Bronchial epithelial cell (primary cell): ENCODE measurements around the gene RAD21L1. TPM values are rescaled to one million over a fixed set of nuclear protein-coding genes. Genes with fewer than 3 reads are reported as not detected.
A peak's percentile ranks its signal among the peaks of the same experiment; 100 is the strongest.

Source experiments
- DNase-seq: peaks from one replicate; pipeline ENCODE4 v3.0.0-alpha.2; 2010; ENCODE audit warnings: low read depth
- FAIRE-seq: peaks from 2 replicates; lab custom pipeline; 2011; peaks lifted over from hg19 to GRCh38; lab: Jason Lieb, UNC
- H3K27me3 ChIP-seq: 2 replicates; pipeline ENCODE4 v1.5.1; 2011; ENCODE audit warnings: low read length; ENCODE audit not compliant: control insufficient read depth, insufficient read depth
- H3K36me3 ChIP-seq: 2 replicates; pipeline ENCODE4 v1.5.1; 2011; ENCODE audit warnings: low read length; ENCODE audit not compliant: control insufficient read depth, insufficient read depth
- H3K4me3 ChIP-seq: 2 replicates; pipeline ENCODE4 v1.5.1; 2011; ENCODE audit warnings: mild to moderate bottlenecking, low read depth, low read length, control low read depth
- CTCF ChIP-seq: IDR thresholded peaks from 2 replicates; pipeline ENCODE4 v1.5.1; 2011; ENCODE audit warnings: mild to moderate bottlenecking, moderate library complexity, low read length, control low read depth, inconsistent platforms; ENCODE audit not compliant: insufficient read depth, severe bottlenecking
- total RNA-seq: library from RNA; depleted of rRNA; stranded (reverse); fragments of >200 nt; gene quantifications from 2 replicates; pipeline ENCODE4 v1.2.1, GENCODE V29; 2014

RAD21L1 gene
- total RNA-seq, 1 donor from 2014 or later = under 0.01 TPM

GRCh38 chr20:1185790-1186334, 40.0 kb upstream of the RAD21L1 start:
- Histone ChIP-seq H3K27me3 (peaks cover 18% of the 10 kb centered on the region), H3K4me3 (peak overlapping the region; percentile 35), H3K36me3 (no peaks in the 10 kb centered on the region)
- FAIRE-seq (no peak), DNase-seq (peak; percentile 24)
- TF ChIP-seq CTCF = peak; percentile 77

GRCh38 chr20:1186367-1186991, 39.4 kb upstream of the RAD21L1 start:
- DNase-seq (no peak), FAIRE-seq (no peak)
- no peak for TF ChIP-seq CTCF
- Histone ChIP-seq H3K27me3 (peaks cover 18% of the 10 kb centered on the region), H3K36me3 (no peaks in the 10 kb centered on the region), H3K4me3 (no peak overlapping the region)

- TF ChIP-seq CTCF = no peak
- DNase-seq (no peak), FAIRE-seq (no peak)
- no peaks in the 10 kb centered on the region for H3K36me3 ChIP-seq
- peaks cover 16% of the 10 kb centered on the region for H3K27me3 ChIP-seq
- H3K4me3 ChIP-seq = no peak overlapping the region
Observed at GRCh38 chr20:1187605-1188171, 38.2 kb upstream of the RAD21L1 start.

GRCh38 chr20:1188347-1188746, 37.5 kb upstream of the RAD21L1 start:
- no peak for DNase-seq
- H3K36me3 ChIP-seq = no peaks in the 10 kb centered on the region
- peak; percentile 43 for FAIRE-seq
- no peak overlapping the region for H3K4me3 ChIP-seq
- peaks cover 14% of the 10 kb centered on the region for H3K27me3 ChIP-seq
- no peak for TF ChIP-seq CTCF

- Histone ChIP-seq H3K27me3 (peaks cover 8% of the 10 kb centered on the region), H3K4me3 (no peak overlapping the region), H3K36me3 (no peaks in the 10 kb centered on the region)
- DNase-seq = no peak
- FAIRE-seq = no peak
- no peak for TF ChIP-seq CTCF
Observed at GRCh38 chr20:1189827-1190226, 36.0 kb upstream of the RAD21L1 start.
